Osteocyte (in vitro differentiated cells): ENCODE measurements around the gene TENM4. TPM values are rescaled to one million over a fixed set of nuclear protein-coding genes. Genes with fewer than 3 reads are reported as not detected.

Experiments used
- DNase-seq: peaks from one replicate; pipeline ENCODE4 v3.0.0; 2021; ENCODE audit warnings: mixed read lengths; ENCODE audit not compliant: unreplicated experiment; ENCODE audit errors: extremely low spot score
- H3K27ac Mint-ChIP-seq: one replicate; pipeline ENCODE4 v1.8.0; 2021; ENCODE audit warnings: mild to moderate bottlenecking, mixed read lengths; ENCODE audit not compliant: unreplicated experiment
- H3K27me3 Mint-ChIP-seq: one replicate; pipeline ENCODE4 v1.8.0; 2021; ENCODE audit warnings: mixed read lengths; ENCODE audit not compliant: unreplicated experiment
- H3K36me3 Mint-ChIP-seq: one replicate; pipeline ENCODE4 v1.8.0; 2021; ENCODE audit warnings: mixed read lengths; ENCODE audit not compliant: unreplicated experiment
- H3K4me1 Mint-ChIP-seq: one replicate; pipeline ENCODE4 v1.8.0; 2021; ENCODE audit warnings: mixed read lengths; ENCODE audit not compliant: unreplicated experiment
- H3K4me3 Mint-ChIP-seq: one replicate; pipeline ENCODE4 v1.8.0; 2021; ENCODE audit warnings: mild to moderate bottlenecking, moderate library complexity, mixed read lengths; ENCODE audit not compliant: unreplicated experiment
- H3K9me3 Mint-ChIP-seq: one replicate; pipeline ENCODE4 v1.8.0; 2021; ENCODE audit warnings: mixed read lengths; ENCODE audit not compliant: unreplicated experiment
- CTCF ChIP-seq: fragments of 200-600 bp; sonication (generic); IDR thresholded peaks from 2 replicates; pipeline ENCODE4 v1.5.0; 2021; ENCODE audit warnings: antibody characterized with exemption, mild to moderate bottlenecking, moderate library complexity
- total RNA-seq: library from RNA; stranded (reverse); gene quantifications from 2 replicates; pipeline ENCODE4 v1.2.1, GENCODE V29; 2021

TENM4 gene
- total RNA-seq, 1 donor from 2014 or later = 74.1 TPM

GRCh38 chr11:79071190-79071589 is 369.6 kb downstream of the TENM4 start:
- no peak for TF ChIP-seq CTCF
- Mint-ChIP-seq H3K36me3 (peaks cover 2% of the 10 kb centered on the region), H3K4me1 (peaks cover 7% of the 10 kb centered on the region), H3K4me3 (no peak overlapping the region), H3K27ac (no peak overlapping the region), H3K9me3 (peaks cover 5% of the 10 kb centered on the region), H3K27me3 (no peaks in the 10 kb centered on the region)
- no peak for DNase-seq

GRCh38 chr11:79070518-79070917 is 370.3 kb downstream of the TENM4 start:
- no peaks in the 10 kb centered on the region for H3K9me3 Mint-ChIP-seq
- H3K36me3 Mint-ChIP-seq = peaks cover 2% of the 10 kb centered on the region
- no peak for TF ChIP-seq CTCF
- H3K4me1 Mint-ChIP-seq = peaks cover 6% of the 10 kb centered on the region
- H3K27me3 Mint-ChIP-seq = no peaks in the 10 kb centered on the region
- no peak overlapping the region for H3K4me3 Mint-ChIP-seq
- no peak for DNase-seq
- no peak overlapping the region for H3K27ac Mint-ChIP-seq

- no peaks in the 10 kb centered on the region for H3K27me3 Mint-ChIP-seq
- DNase-seq = no peak
- H3K9me3 Mint-ChIP-seq = no peaks in the 10 kb centered on the region
- TF ChIP-seq CTCF = no peak
- no peak overlapping the region for H3K27ac Mint-ChIP-seq
- H3K4me3 Mint-ChIP-seq = no peak overlapping the region
- no peaks in the 10 kb centered on the region for H3K36me3 Mint-ChIP-seq
- H3K4me1 Mint-ChIP-seq = peaks cover 8% of the 10 kb centered on the region
Observed at GRCh38 chr11:79069504-79069903, 371.3 kb downstream of the TENM4 start.

GRCh38 chr11:79068356-79068755 is 372.5 kb downstream of the TENM4 start:
- DNase-seq = no peak
- Mint-ChIP-seq H3K4me1 (peaks cover 8% of the 10 kb centered on the region), H3K27ac (no peak overlapping the region), H3K9me3 (no peaks in the 10 kb centered on the region), H3K36me3 (no peaks in the 10 kb centered on the region), H3K27me3 (no peaks in the 10 kb centered on the region), H3K4me3 (no peak overlapping the region)
- no peak for TF ChIP-seq CTCF

GRCh38 chr11:79067352-79067679 is 373.5 kb downstream of the TENM4 start:
- H3K27me3 Mint-ChIP-seq = no peaks in the 10 kb centered on the region
- no peaks in the 10 kb centered on the region for H3K9me3 Mint-ChIP-seq
- H3K4me1 Mint-ChIP-seq = peaks cover 8% of the 10 kb centered on the region
- DNase-seq = no peak
- H3K4me3 Mint-ChIP-seq = peak overlapping the region; percentile 39
- TF ChIP-seq CTCF = no peak
- no peak overlapping the region for H3K27ac Mint-ChIP-seq
- H3K36me3 Mint-ChIP-seq = no peaks in the 10 kb centered on the region
